Fibroblast of lung (primary cell): ENCODE measurements around the gene ALDH1A2.

Experiments used
- CTCF ChIP-seq, 2 donors: IDR thresholded peaks in 1 of 2; conservative IDR thresholded peaks in 1 of 2; 1 replicate in 1 of 2; 2 replicates in 1 of 2; pipeline ENCODE4 v1.5.1; 2011 to 2012; ENCODE audit warnings: low read length in 2 of 2, control low read depth in 1 of 2, inconsistent platforms in 1 of 2, low read depth in 1 of 2, mild to moderate bottlenecking in 1 of 2
- EZH2 ChIP-seq: IDR thresholded peaks from 2 replicates; pipeline ENCODE4 v1.5.1; 2012; ENCODE audit warnings: low read length, control low read depth, mild to moderate bottlenecking; ENCODE audit errors: missing control alignments

- TF ChIP-seq CTCF (conservative IDR thresholded peaks at IDR 0.05 in 1 of 2, IDR thresholded peaks at IDR 0.05 in 1 of 2; ENCODE audit: low read depth in 1 of 2, low read length in 2 of 2): no peak
- TF ChIP-seq EZH2: no peak
Observed at GRCh38 chr15:57943171-57943570, 122.3 kb downstream of the ALDH1A2 start.
